GM19240 (cell line): Measurements from ENCODE around the gene CFAP43.

Experiments
- DNase-seq: peaks from one replicate; pipeline ENCODE4 v3.0.0; 2011; ENCODE audit warnings: low spot score; ENCODE audit not compliant: insufficient read length

CFAP43 gene

GRCh38 chr10:104142081-104142480 lies 90.1 kb downstream of the CFAP43 start:
- DNase-seq: no peak

- no peak for DNase-seq
Measured at GRCh38 chr10:104139221-104139620, 92.9 kb downstream of the CFAP43 start.

DNA sequence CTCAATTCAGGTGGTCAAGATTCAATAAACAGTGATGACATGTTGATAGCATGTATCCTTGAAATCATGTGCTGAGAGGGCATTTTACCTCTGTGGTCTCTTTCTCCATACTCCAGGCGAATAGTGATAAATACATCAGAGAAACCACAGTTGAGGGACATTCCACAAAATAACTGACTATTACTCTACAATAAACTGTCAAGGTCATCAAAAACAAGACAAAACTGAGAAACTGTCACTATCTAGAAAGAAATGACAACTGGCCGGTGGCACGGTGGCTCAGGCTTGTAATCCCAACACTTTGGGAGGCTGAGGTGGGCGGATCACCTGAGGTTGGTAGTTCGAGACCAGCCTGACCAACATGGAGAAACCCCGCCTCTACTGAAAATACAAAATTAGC lies 94.0 kb downstream of the CFAP43 start:
- no peak for DNase-seq

DNA sequence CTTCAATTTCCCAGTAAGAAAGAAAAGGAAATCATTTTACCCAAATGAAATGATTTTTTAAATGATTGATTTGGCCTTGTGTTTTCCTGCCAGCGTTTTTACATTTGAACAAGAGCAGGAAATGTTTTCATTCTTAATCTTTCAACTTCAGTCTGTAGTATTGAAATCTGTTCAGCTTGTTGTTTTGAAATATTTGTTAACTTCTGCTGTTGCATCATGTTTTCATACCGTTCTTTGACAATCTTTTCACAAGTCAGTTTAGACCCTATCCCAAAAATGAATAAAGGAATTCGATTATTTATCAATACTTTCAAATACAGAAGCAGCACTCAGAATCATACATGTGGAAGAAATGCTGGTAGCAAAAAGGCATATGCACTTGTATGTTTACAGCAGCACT lies 102.1 kb downstream of the CFAP43 start:
- DNase-seq: no peak

DNA sequence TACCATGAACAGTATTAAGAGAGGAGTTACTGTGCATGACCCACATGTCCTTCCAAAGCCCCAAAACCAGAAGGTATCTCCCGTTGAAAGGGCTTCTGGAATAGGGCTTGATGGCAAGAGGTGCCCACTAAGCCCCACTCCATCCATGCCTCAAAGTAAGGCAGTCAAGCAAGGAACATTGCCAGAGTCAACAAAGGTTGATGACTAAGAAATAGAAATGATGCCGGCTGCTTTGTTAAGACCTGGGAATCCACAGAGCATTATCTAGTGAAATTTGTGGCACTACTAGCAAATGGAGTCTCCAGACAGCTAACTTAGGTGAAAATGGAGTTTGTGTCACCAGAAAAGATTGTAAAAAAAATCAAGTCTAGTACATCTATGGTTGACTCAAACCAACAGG lies 104.0 kb downstream of the CFAP43 start:
- DNase-seq: no peak

- DNase-seq: no peak
Measured at GRCh38 chr10:104127411-104127810, 104.8 kb downstream of the CFAP43 start.

- no peak for DNase-seq
Measured at GRCh38 chr10:104123397-104123796, 108.8 kb downstream of the CFAP43 start.

GRCh38 chr10:104122225-104123107 lies 109.7 kb downstream of the CFAP43 start:
- no peak for DNase-seq

DNA sequence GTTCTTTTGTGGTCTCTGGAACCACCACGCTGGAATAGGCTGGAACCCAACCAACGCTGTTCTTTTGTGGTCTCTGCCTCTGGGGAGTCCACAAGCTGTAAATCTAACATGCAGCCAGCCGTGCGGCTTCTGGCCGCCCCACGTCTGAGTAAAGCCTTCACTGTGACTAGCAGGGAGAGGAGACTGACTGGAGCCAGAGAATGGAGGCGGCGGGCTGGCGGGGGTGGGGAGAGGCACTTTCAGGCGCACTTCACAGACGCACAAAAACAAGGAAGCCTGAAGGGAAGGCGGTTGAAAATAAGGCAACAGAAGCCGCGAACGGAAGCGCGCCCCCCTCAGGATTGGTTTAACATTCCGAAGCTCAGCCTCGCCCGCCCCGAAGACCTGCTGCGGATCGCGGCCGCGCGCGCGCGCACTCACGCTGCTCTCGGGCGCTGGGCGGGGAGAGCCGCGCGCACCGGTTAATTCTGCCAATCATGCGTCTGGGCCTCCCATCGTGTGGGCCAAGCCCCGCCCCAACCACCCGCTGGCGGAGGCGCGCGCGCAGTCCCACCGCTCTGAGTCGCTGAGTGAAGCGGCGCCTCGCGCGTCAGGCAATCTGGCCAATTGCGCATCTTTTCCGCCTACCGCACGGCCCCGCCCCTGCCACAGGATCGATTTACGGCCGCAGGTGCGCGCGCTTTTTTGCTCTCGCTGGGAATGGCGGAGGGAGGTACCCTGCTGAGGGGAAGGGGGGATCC lies 110.5 kb downstream of the CFAP43 start, which contains the start of gene SFR1:
Gene SFR1, plus strand, starts transcription at position 687 of the 740 bp plus-strand sequence. Its CDS starts 13 bp downstream, at position 700.
- peak; percentile 59 for DNase-seq

DNA sequence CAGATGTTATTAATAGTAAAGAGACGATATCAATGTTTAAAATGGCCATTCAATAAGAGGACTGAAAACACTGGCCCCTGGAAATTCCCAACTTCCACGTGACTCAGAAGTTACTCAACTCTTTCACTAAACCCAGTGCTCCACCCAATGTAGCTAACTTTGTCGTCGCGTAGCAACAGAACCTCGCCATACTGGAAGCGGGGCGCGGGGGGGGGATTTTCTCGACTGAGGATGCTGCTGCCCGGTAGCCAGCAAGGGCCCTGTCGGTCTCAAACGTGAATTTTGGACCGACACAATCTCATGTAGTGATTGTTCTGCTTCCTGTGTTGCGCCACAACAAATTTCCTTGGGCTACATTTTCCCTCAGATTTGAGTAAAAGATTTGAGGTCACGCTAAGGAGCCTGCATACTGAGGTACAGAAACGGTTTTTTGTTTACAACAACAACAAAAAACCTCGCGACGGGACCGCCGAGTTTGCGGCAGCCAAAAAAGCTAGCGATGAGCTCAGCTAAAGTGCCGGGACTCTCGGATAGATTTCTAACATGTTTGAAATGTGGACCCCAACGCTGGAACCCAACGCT lies 111.2 kb downstream of the CFAP43 start:
- no peak for DNase-seq

DNA sequence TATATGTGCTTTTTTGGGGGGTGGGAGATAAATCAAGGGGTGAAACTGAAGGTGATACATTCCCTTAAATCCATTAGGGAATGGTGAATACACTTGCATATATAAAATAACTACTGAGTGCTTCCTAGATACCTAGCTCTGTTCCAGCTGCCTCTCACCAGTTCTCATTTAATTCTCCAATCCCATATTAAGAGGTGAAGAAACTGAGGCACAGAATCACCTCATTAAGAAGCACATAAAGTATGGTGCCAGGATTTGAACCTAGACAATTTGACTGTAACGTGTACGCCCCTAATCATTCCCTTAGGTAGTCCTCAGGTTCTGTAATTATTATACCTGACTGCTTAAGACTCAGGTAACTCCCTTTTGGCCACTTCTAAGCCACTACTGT lies 111.7 kb downstream of the CFAP43 start:
- DNase-seq: no peak

DNA sequence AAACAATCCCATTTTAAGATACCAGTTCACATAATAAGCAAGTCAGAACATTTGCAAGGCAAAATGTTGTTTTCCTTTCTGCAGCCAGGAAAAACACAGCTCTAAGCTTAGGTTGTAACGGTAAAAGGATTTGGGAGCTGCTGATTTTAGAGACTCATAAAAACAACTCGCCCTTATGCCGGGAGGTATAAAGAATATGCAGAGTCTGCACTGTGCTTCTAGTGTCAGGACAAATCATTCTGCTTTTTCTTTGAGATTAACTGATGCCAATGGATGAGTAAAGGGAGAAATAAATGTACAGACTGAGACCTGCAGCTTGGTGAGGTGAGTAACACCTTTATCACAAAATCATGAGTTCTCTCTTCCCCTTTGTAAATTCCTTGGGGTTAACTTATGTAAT lies 112.2 kb downstream of the CFAP43 start:
- no peak for DNase-seq

- DNase-seq: no peak
Measured at GRCh38 chr10:104117839-104118323, 114.3 kb downstream of the CFAP43 start.

DNA sequence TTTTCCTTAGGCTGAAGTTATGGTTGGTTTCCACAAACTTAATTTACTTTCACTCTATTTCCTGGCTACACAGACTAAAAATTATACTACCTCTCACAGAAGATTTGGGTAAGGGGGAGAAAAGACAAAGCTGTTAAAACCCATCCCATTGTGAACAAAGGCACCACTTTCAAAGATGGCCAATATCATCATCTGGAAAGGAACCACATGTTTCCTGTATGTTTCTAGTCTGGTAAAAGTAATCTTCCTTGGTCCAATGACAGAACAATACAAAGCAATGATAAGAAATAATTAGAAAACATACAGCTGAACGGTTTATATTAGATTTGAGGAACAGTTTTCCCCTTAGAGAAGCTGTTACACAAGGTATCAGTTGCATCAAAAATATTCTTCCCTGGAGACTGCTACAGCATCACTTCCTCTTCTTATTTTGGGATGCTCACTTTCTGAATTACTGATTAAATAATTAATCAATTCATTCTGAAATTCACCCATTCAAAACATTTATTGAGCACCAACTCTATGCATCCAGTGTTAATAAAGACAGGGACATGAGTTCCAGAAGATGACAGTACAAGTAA lies 118.7 kb downstream of the CFAP43 start:
- DNase-seq: no peak

GRCh38 chr10:104109908-104110662 lies 122.1 kb downstream of the CFAP43 start:
- no peak for DNase-seq

- DNase-seq: no peak
Measured at GRCh38 chr10:104104926-104105325, 127.2 kb downstream of the CFAP43 start.

GRCh38 chr10:104104418-104104817 lies 127.7 kb downstream of the CFAP43 start:
- no peak for DNase-seq

DNA sequence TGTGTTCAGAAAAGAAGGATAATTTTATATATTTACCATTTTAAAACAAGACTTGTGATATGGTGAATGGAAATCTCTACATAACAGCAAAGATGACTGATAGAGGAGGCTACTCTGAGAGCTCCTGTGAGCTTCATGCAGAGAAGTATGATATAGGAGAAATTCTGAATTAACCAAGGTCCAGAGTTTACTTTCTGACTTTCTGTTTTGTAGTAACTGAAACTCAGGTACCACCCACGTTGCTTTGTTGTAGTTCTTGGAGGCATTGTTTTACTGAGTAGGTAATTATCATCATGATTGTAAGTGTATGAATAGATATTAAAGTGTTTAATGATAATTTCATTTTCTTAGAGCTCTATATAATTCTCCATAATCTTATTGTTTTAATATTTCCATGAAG lies 128.2 kb downstream of the CFAP43 start:
- DNase-seq: no peak

GRCh38 chr10:104101902-104102301 lies 130.3 kb downstream of the CFAP43 start:
- no peak for DNase-seq

GRCh38 chr10:104100795-104101194 lies 131.4 kb downstream of the CFAP43 start:
- no peak for DNase-seq

- no peak for DNase-seq
Measured at GRCh38 chr10:104099941-104100340, 132.2 kb downstream of the CFAP43 start.
